Smooth muscle cell of the pulmonary artery (primary cell): ENCODE data around the gene POLR2B. TPM values are rescaled to one million over a fixed set of nuclear protein-coding genes. Genes with fewer than 3 reads are reported as not detected.

Source experiments
- total RNA-seq: library from RNA; depleted of rRNA; stranded (reverse); fragments of >200 nt; gene quantifications from 2 replicates; pipeline ENCODE4 v1.2.3, GENCODE V29; 2014

POLR2B gene
- 94.8 and 107 TPM in 2 replicates for total RNA-seq

GRCh38 chr4:56978750-56979303 lies at the start of gene POLR2B:
Gene POLR2B, plus strand, starts transcription at chr4:56978896. Its CDS starts 90 bp downstream, at chr4:56978986.

GRCh38 chr4:56977321-56978012 lies 1.2 kb upstream of the POLR2B start, which contains the start of gene NOA1:
Gene NOA1, minus strand, starts transcription at chr4:56977606. Its CDS starts 21 bp downstream, at chr4:56977585.

Other genes with a start within 250 kb of the POLR2B start
- not detected in 2 replicates for gene SPINK2, start 157.2 kb upstream of the POLR2B start, total RNA-seq
- gene REST, start 71.0 kb upstream of the POLR2B start, total RNA-seq = 33.0 and 37.1 TPM in 2 replicates
- gene NOA1, start 1.3 kb upstream of the POLR2B start, total RNA-seq = 17.5 and 17.8 TPM in 2 replicates
- gene IGFBP7, start 131.5 kb downstream of the POLR2B start, total RNA-seq = 2,245 and 2,337 TPM in 2 replicates